ENCODE measurements around the gene THRB.

THRB gene

DNA sequence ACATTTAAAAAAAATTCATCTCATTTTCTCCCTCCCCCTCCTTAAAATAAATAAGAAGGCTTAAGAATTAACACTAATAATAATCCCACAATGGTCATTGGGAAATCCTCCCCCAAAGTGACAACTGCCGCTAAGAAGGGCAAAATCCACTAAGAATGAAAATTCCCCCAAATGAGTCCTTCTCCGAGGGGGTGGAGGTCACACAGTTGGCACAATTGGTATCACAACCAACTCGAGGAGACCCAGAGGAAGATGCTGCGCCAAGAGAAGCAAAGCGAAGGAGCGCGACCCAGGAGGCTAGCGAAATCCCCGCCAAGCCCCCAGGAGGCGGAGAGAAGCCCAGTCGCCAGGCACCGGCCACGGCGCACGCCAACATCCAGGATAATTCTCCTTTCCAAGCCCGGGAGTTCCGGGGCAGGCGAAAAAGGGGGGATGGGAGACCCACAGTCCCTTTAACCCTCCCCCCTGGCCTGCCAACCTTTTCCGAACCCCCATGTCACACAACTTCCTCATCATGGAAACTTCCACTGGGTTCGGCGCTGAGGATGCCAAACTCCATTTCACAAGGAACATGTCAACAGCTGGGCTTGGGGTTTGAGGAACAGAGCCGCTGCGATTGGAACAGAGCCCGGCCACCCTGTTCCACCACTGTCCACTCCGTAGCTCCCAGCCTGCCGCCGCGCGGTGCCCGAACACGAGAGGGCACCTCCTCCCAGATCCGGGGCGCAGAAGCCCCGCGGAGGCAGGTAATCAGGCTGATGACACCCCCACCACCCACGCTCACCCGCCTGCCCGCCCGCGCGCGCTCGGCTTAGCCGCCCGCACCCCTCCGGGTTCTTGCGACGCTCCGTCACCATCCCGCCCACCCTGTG, 668 bp downstream of the THRB start:
- Histone ChIP-seq H2AFZ (ENCODE audit: low read length) (no peak overlapping the region), H3K27me3 (ENCODE audit: insufficient read depth, low read length) (no peaks in the 10 kb centered on the region), H3K4me1 (ENCODE audit: insufficient read depth, low read length, severe bottlenecking) (no peaks in the 10 kb centered on the region), H3K4me3 (ENCODE audit: low read depth, low read length, poor library complexity, severe bottlenecking) (no peak overlapping the region), H3K79me2 (ENCODE audit: insufficient read depth, low read length) (no peaks in the 10 kb centered on the region), H3K9me3 (ENCODE audit: low read length) (no peaks in the 10 kb centered on the region), H3K27ac (ENCODE audit: low read depth, low read length, poor library complexity, severe bottlenecking) (no peak overlapping the region), H3K9me2 (ENCODE audit: low read depth, low read length) (no peaks in the 10 kb centered on the region), H3K4me2 (ENCODE audit: low read length) (no peak overlapping the region), H3K9ac (ENCODE audit: low read length) (no peak overlapping the region), H3F3A (ENCODE audit: insufficient read depth, low read length) (no peaks in the 10 kb centered on the region), H4K20me1 (ENCODE audit: insufficient read depth, low read length) (no peaks in the 10 kb centered on the region), H3K36me3 (ENCODE audit: insufficient read depth, low read length) (no peaks in the 10 kb centered on the region)
- no peak for TF ChIP-seq EZH2 (IDR thresholded peaks at IDR 0.05; ENCODE audit: borderline replicate concordance, low read length)
- TF ChIP-seq, protein P1, sequence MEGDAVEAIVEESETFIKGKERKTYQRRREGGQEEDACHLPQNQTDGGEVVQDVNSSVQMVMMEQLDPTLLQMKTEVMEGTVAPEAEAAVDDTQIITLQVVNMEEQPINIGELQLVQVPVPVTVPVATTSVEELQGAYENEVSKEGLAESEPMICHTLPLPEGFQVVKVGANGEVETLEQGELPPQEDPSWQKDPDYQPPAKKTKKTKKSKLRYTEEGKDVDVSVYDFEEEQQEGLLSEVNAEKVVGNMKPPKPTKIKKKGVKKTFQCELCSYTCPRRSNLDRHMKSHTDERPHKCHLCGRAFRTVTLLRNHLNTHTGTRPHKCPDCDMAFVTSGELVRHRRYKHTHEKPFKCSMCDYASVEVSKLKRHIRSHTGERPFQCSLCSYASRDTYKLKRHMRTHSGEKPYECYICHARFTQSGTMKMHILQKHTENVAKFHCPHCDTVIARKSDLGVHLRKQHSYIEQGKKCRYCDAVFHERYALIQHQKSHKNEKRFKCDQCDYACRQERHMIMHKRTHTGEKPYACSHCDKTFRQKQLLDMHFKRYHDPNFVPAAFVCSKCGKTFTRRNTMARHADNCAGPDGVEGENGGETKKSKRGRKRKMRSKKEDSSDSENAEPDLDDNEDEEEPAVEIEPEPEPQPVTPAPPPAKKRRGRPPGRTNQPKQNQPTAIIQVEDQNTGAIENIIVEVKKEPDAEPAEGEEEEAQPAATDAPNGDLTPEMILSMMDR (IDR thresholded peaks at IDR 0.05; ENCODE audit: low read length) = no peak

DNA sequence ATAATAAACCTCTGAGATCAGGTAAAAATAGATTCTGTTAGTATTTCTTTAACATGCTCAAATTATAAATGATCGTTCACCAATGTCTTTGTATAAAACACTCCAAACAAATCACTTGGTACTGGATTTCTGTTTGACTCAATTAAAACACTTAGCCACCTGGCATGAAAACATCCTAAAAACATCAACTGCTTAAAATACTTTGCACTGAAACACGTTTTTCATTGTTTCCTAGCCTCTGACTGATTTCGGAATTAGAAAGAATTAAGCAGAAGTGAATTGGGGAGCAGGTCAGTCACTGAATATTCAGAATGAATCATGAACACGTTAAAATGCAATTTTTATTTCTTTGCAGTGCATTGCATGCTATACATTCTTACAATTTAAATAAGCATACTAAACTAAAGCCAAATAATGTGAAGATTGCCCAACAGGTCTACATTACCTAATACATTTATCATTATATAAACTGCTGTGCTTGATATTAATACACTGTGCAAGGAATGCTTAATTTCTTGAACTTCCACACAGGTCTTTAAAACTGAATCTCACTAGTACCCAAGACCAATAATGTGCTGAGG, 1.6 kb downstream of the THRB start:
- no peaks in the 10 kb centered on the region for H3F3A ChIP-seq (ENCODE audit: insufficient read depth, low read length)
- no peak overlapping the region for H3K9ac ChIP-seq (ENCODE audit: low read length)
- H3K27me3 ChIP-seq (ENCODE audit: insufficient read depth, low read length) = no peaks in the 10 kb centered on the region
- H4K20me1 ChIP-seq (ENCODE audit: insufficient read depth, low read length) = no peaks in the 10 kb centered on the region
- no peaks in the 10 kb centered on the region for H3K9me2 ChIP-seq (ENCODE audit: low read depth, low read length)
- TF ChIP-seq, protein P1 (IDR thresholded peaks at IDR 0.05; ENCODE audit: low read length) = no peak
- TF ChIP-seq EZH2 (IDR thresholded peaks at IDR 0.05; ENCODE audit: borderline replicate concordance, low read length) = no peak
- H3K4me1 ChIP-seq (ENCODE audit: insufficient read depth, low read length, severe bottlenecking) = no peaks in the 10 kb centered on the region
- H3K36me3 ChIP-seq (ENCODE audit: insufficient read depth, low read length) = no peaks in the 10 kb centered on the region
- no peak overlapping the region for H3K4me2 ChIP-seq (ENCODE audit: low read length)
- H3K27ac ChIP-seq (ENCODE audit: low read depth, low read length, poor library complexity, severe bottlenecking) = no peak overlapping the region
- no peak overlapping the region for H2AFZ ChIP-seq (ENCODE audit: low read length)
- no peaks in the 10 kb centered on the region for H3K79me2 ChIP-seq (ENCODE audit: insufficient read depth, low read length)
- no peaks in the 10 kb centered on the region for H3K9me3 ChIP-seq (ENCODE audit: low read length)
- H3K4me3 ChIP-seq (ENCODE audit: low read depth, low read length, poor library complexity, severe bottlenecking) = no peak overlapping the region

DNA sequence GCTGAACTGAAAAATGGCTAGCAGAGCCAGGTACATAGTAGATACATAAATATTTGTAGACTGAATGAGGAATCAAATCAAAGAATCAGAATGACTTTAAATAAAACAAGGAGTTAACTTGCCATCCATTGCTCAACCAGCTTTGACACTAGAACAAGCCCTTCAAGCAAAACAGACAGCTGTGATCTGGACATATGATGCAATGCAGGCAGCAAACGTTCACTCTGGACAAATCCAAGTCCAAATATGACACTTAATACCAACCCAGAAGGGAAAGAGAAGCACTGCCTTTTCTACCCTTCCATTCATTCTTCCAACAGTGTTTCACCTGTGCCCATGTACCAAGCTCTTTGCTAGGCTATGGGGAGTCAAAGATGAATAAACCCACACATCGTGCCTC, 4.5 kb downstream of the THRB start:
- H3K79me2 ChIP-seq (ENCODE audit: insufficient read depth, low read length) = no peaks in the 10 kb centered on the region
- H3F3A ChIP-seq (ENCODE audit: insufficient read depth, low read length) = no peaks in the 10 kb centered on the region
- H4K20me1 ChIP-seq (ENCODE audit: insufficient read depth, low read length) = no peaks in the 10 kb centered on the region
- no peaks in the 10 kb centered on the region for H3K9me2 ChIP-seq (ENCODE audit: low read depth, low read length)
- no peak for TF ChIP-seq EZH2 (IDR thresholded peaks at IDR 0.05; ENCODE audit: borderline replicate concordance, low read length)
- TF ChIP-seq, protein P1 (IDR thresholded peaks at IDR 0.05; ENCODE audit: low read length) = no peak
- H3K9me3 ChIP-seq (ENCODE audit: low read length) = no peaks in the 10 kb centered on the region
- no peak overlapping the region for H3K4me3 ChIP-seq (ENCODE audit: low read depth, low read length, poor library complexity, severe bottlenecking)
- no peak overlapping the region for H3K4me2 ChIP-seq (ENCODE audit: low read length)
- no peaks in the 10 kb centered on the region for H3K4me1 ChIP-seq (ENCODE audit: insufficient read depth, low read length, severe bottlenecking)
- H3K36me3 ChIP-seq (ENCODE audit: insufficient read depth, low read length) = no peaks in the 10 kb centered on the region
- no peaks in the 10 kb centered on the region for H3K27me3 ChIP-seq (ENCODE audit: insufficient read depth, low read length)
- no peak overlapping the region for H3K9ac ChIP-seq (ENCODE audit: low read length)
- H3K27ac ChIP-seq (ENCODE audit: low read depth, low read length, poor library complexity, severe bottlenecking) = no peak overlapping the region
- no peak overlapping the region for H2AFZ ChIP-seq (ENCODE audit: low read length)
